AG04450 (cell line): Measurements from ENCODE around the gene SCUBE3. TPM values are rescaled to one million over a fixed set of nuclear protein-coding genes. Genes with fewer than 3 reads are reported as not detected.
A peak's percentile ranks its signal among the peaks of the same experiment; 100 is the strongest.

Experiments
- CTCF ChIA-PET: fragments of 300-600, 350-600 bp; formaldehyde crosslinking; extraction: SDS; loops from one replicate; lab custom pipeline; 2022; ENCODE audit warnings: antibody characterized with exemption, inconsistent platforms; lab: Charles Lee
- POLR2A ChIA-PET: fragments of 350-600 bp; formaldehyde crosslinking; extraction: SDS; loops from one replicate; lab custom pipeline; 2021; ENCODE audit warnings: antibody characterized with exemption, inconsistent platforms; lab: Yijun Ruan, JAX
- DNase-seq: peaks from one replicate; pipeline ENCODE4 v3.0.0-alpha.2; 2011; ENCODE audit warnings: low read depth, low spot score
- H3K27ac ChIP-seq: one replicate; pipeline ENCODE4 v1.5.1; 2012; ENCODE audit warnings: low read depth, low read length, control low read depth
- H3K27me3 ChIP-seq: one replicate; pipeline ENCODE4 v1.6.0; 2012; ENCODE audit warnings: low read length; ENCODE audit not compliant: control insufficient read depth, insufficient read depth
- H3K4me3 ChIP-seq: 2 replicates; pipeline ENCODE4 v1.5.1; 2011; ENCODE audit warnings: mild to moderate bottlenecking, low read depth, low read length, control low read depth
- H3K9me3 ChIP-seq: 2 replicates; pipeline ENCODE4 v1.5.1; 2012; ENCODE audit warnings: low read length; ENCODE audit not compliant: control insufficient read depth, insufficient read depth
- polyA plus RNA-seq: library from polyadenylated mRNA; depleted of rRNA; stranded (reverse); fragments of >200 nt; gene quantifications from 2 replicates; pipeline ENCODE4 v1.2.3, GENCODE V29; 2011
- TF ChIP-seq, protein P1 (sequence below): IDR thresholded peaks from 2 replicates; pipeline ENCODE4 v1.5.1; 2011; ENCODE audit warnings: low read depth, low read length, control low read depth, inconsistent platforms

SCUBE3 gene
- polyA plus RNA-seq, 1 experiment = 6.7 TPM

DNA sequence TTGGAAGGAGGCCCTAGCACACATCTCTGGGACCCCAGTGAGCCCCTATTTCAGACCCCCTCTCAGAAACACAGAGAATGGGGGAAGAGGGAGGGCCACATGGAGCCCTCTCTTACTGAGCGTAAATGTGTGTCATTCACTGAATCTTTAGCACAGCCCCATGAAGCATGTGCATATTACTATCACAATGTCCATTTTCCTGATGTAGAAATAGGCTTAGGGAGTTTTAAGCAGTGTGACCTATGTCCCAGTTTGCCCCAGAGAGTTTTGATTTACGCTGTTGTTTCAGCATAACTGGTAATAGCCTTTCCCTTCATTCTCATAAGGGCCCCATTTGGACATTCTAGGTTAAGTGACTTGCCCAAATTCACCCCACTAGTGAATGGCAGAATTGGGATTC is 47.6 kb upstream of the SCUBE3 start:
- ChIA-PET CTCF (interaction anchor here (0.9 kb wide), 1 partner anchor 27 kb away, joined by 3 read pairs; no protein-coding TSS in a partner anchor), POLR2A (interaction anchor here (0.6 kb wide), 1 partner anchor 71 kb away, joined by 4 read pairs; no protein-coding TSS in a partner anchor)
- TF ChIP-seq, protein P1, sequence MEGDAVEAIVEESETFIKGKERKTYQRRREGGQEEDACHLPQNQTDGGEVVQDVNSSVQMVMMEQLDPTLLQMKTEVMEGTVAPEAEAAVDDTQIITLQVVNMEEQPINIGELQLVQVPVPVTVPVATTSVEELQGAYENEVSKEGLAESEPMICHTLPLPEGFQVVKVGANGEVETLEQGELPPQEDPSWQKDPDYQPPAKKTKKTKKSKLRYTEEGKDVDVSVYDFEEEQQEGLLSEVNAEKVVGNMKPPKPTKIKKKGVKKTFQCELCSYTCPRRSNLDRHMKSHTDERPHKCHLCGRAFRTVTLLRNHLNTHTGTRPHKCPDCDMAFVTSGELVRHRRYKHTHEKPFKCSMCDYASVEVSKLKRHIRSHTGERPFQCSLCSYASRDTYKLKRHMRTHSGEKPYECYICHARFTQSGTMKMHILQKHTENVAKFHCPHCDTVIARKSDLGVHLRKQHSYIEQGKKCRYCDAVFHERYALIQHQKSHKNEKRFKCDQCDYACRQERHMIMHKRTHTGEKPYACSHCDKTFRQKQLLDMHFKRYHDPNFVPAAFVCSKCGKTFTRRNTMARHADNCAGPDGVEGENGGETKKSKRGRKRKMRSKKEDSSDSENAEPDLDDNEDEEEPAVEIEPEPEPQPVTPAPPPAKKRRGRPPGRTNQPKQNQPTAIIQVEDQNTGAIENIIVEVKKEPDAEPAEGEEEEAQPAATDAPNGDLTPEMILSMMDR = no peak
- Histone ChIP-seq H3K4me3 (no peak overlapping the region), H3K27ac (peak overlapping the region; percentile 92), H3K9me3 (no peaks in the 10 kb centered on the region), H3K27me3 (no peaks in the 10 kb centered on the region)
- no peak for DNase-seq

DNA sequence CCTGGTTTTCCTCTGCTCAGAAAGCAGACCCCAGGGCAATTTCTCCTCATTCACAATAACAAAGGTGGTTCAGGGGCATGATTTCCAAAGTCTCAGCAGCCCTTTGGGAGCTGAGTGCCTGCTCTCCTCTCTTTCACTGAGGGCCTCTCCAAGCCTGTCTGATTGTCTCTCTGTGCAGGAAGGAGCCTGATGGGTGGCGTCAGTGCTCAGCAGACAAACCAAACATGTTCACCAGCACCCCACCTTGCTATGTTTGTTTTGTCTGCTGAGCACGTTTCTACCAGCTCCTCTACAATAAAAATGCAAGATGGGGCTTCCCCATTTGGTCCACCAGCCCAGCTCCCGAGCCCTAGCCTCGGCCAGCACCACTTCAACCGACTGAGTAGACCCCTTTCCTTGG is 47.2 kb upstream of the SCUBE3 start:
- POLR2A ChIA-PET = interaction anchor here (0.6 kb wide), 1 partner anchor 71 kb away, joined by 4 read pairs; no protein-coding TSS in a partner anchor
- H3K27ac ChIP-seq = peak overlapping the region; percentile 92

DNA sequence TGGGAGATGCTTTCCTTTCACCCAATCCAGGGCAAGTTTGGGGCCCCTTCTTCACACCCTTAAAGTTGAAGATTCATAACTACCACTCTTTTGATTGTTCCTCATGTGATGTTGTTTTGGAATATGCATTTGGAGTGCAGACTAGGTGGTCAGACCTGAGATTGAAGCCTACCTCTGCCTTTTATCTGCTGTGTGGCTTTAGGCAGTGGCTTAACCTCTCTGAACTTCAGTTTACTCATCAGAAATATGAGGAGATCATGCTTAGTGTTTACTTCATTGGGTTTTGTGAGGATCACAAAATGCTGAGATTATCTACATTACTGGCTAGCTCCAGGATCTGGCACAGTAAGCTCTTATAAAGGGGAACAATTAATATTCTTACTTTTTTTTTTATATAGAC is 46.3 kb upstream of the SCUBE3 start:
- no peak overlapping the region for H3K27ac ChIP-seq
- no peaks in the 10 kb centered on the region for H3K9me3 ChIP-seq
- no peaks in the 10 kb centered on the region for H3K27me3 ChIP-seq
- ChIA-PET CTCF (no interaction called here), POLR2A (no interaction called here)
- TF ChIP-seq, protein P1 = no peak
- DNase-seq = no peak
- no peak overlapping the region for H3K4me3 ChIP-seq

More for the DNA sequence above, 47.2 kb upstream of the SCUBE3 start:
- Histone ChIP-seq H3K27me3 (no peaks in the 10 kb centered on the region), H3K4me3 (no peak overlapping the region), H3K9me3 (no peaks in the 10 kb centered on the region)
- TF ChIP-seq, protein P1 = no peak
- CTCF ChIA-PET = interaction anchor here (0.6 kb wide), 1 partner anchor 75 kb away, joined by 3 read pairs; no protein-coding TSS in a partner anchor
- no peak for DNase-seq

DNA sequence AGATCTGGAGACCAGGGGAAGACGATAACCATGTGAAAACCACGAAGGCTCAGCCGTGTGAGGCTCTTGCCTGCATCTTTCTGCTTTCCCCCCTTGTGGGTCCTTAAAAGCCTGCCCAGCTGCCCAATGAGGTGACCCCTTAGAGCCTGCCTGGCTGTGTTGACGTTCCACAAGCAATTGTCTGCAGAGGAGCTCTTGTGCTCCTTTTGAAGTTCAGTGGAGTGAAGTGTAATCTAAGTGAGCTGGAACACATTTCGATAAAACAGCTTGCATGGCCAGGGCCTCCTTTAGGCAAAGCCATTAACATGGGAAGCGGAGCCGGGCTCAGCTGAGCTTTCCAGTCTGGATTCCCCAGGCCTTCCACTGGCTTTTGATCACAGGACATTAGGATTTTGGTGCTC is 45.3 kb upstream of the SCUBE3 start:
- DNase-seq = no peak
- ChIA-PET POLR2A (no interaction called here), CTCF (interaction anchor here (0.8 kb wide), 1 partner anchor 37 kb away, joined by 3 read pairs; no protein-coding TSS in a partner anchor)
- Histone ChIP-seq H3K9me3 (no peaks in the 10 kb centered on the region), H3K27me3 (no peaks in the 10 kb centered on the region), H3K4me3 (no peak overlapping the region), H3K27ac (no peak overlapping the region)
- TF ChIP-seq, protein P1 = no peak

DNA sequence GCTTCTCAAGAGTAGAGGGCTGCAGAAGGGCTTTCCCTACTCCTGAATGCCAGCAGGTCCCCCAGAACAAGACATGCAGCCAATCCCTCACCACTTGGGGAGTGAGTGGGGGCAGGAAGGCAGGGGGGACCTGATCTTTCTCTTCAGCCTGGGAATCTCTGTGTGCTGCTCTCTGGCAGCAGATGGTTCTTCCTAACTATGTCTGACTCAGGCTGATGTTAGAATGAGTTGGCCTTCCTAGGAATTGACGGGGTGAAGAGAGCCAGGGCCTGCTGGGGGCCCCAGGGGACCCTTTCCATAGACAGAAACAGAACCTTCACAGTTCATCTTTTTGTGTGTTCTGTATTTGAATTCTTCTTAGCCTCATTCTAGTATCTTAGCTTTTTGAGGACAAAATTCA is 43.6 kb upstream of the SCUBE3 start:
- no peak for DNase-seq
- no peaks in the 10 kb centered on the region for H3K9me3 ChIP-seq
- no peak overlapping the region for H3K27ac ChIP-seq
- ChIA-PET POLR2A (no interaction called here), CTCF (interaction anchor here (1.0 kb wide), 1 partner anchor 35 kb away, joined by 3 read pairs; no protein-coding TSS in a partner anchor)
- TF ChIP-seq, protein P1 = no peak
- no peak overlapping the region for H3K4me3 ChIP-seq
- no peaks in the 10 kb centered on the region for H3K27me3 ChIP-seq
